ENCODE measurements around the gene UMODL1. TPM values are rescaled to one million over a fixed set of nuclear protein-coding genes. Genes with fewer than 3 reads are reported as not detected.
A peak's percentile ranks its signal among the peaks of the same experiment; 100 is the strongest.

Gene UMODL1
- total RNA-seq, 1 experiment from 2014 or later = not detected

DNA sequence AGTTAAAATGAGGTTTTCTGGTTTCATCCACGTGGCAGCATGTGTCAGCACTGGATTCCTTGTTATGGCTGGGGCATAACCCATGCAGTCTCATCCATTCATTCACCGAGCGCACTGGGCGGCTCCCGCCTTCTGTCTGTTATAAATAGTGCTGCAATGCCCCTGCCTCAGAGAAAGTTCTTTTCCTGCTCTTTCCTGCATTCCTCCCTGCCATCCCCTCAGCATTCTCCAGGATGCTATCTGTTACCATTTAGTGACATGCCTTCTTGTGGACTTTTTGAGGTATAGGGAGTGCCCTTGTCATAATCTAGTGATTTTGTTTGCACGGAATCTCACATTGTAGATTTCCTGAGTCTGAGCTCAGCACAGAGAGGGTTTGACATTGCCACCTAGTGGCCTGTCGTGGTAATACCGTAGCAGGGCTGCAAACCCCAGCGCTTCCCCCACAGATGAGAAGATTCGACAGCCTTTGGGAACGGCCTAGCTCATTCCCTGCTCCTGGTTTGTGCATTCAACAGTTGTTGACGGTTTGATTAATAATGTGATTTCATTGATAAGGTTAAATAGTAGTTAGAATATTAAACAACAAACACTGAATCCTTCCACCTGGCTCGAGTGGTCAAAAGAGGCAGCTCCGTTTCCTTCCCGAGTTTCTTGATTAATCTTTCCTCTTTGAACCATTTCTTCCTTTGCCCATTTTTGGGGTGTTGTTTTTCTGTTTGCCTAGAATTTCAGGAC lies 46.3 kb downstream of the UMODL1 start:
- H2BK15ac ChIP-seq (ENCODE audit: low read depth, low read length) = no peak overlapping the region
- H2BK20ac ChIP-seq (ENCODE audit: low read depth, low read length, poor library complexity, severe bottlenecking) = no peak overlapping the region
- no peak overlapping the region for H2BK5ac ChIP-seq (ENCODE audit: insufficient read length, low read length)
- no peak overlapping the region for H3K9ac ChIP-seq (ENCODE audit: extremely low read depth, insufficient read length, low read length)
- Mint-ChIP-seq H3K36me3 (ENCODE audit: insufficient read depth in 1 of 3, low read depth in 3 of 3) (no peaks in the 10 kb centered on the region; a peak in 1 of 7 replicates), H3K4me3 (no peak overlapping the region), H3K4me1 (peaks cover 23 to 24% of the 10 kb centered on the region in 2 experiments), H3K27ac (no peak overlapping the region), H3K27me3 (ENCODE audit: low read depth) (peaks cover 16% of the 10 kb centered on the region), H3K9me3 (no peaks in the 10 kb centered on the region; a peak in 1 of 5 replicates)
- H3T11ph ChIP-seq (ENCODE audit: low read length) = no peak overlapping the region
- H4K91ac ChIP-seq (ENCODE audit: insufficient read length, low read depth, low read length) = no peak overlapping the region
- H4K8ac ChIP-seq (replicated peaks; ENCODE audit: insufficient read length, low read depth, low read length) = no peak overlapping the region
- no peaks in the 10 kb centered on the region for H3K27me3 ChIP-seq (ENCODE audit: insufficient read depth, low read length)
- H2BK120ac ChIP-seq (ENCODE audit: low read depth, low read length, poor library complexity, severe bottlenecking) = no peak overlapping the region
- H3K23me2 ChIP-seq (ENCODE audit: insufficient read length, low read depth, low read length, poor library complexity, severe bottlenecking) = no peaks in the 10 kb centered on the region
- no peak overlapping the region for H3K4ac ChIP-seq (ENCODE audit: low read depth, low read length)
- no peaks in the 10 kb centered on the region for H3K79me2 ChIP-seq (ENCODE audit: insufficient read depth, low read length)
- no peak overlapping the region for H2AFZ ChIP-seq (ENCODE audit: low read length)
- H3K4me2 ChIP-seq (ENCODE audit: insufficient read depth, insufficient read length, low read length) = peak overlapping the region; percentile 20
- no peaks in the 10 kb centered on the region for H3K9me3 ChIP-seq (ENCODE audit: control insufficient read depth, low read depth, low read length)
- H3K23ac ChIP-seq (ENCODE audit: insufficient read length, low read depth, low read length) = no peak overlapping the region
- H2BK12ac ChIP-seq (ENCODE audit: insufficient read length, low read depth, low read length) = no peak overlapping the region
- H3K14ac ChIP-seq (ENCODE audit: insufficient read depth, low read length) = no peak overlapping the region
- no peak overlapping the region for H3K56ac ChIP-seq (ENCODE audit: insufficient read length, low read depth, low read length)
- no peak overlapping the region for H4K5ac ChIP-seq (ENCODE audit: insufficient read length, low read depth, low read length)
- H4K20me1 ChIP-seq (ENCODE audit: control insufficient read depth, insufficient read depth, insufficient read length) = no peaks in the 10 kb centered on the region
- H3K79me1 ChIP-seq (ENCODE audit: insufficient read depth, low read depth, low read length, poor library complexity, severe bottlenecking) = no peaks in the 10 kb centered on the region
- H2AK5ac ChIP-seq (ENCODE audit: insufficient read length, low read length) = no peak overlapping the region
- WGBS (ENCODE audit: extremely low coverage, insufficient read length, low lambda C conversion rate) = no CpG with 5 or more reads among the region's 15 CpGs
- TF ChIP-seq, protein P1, sequence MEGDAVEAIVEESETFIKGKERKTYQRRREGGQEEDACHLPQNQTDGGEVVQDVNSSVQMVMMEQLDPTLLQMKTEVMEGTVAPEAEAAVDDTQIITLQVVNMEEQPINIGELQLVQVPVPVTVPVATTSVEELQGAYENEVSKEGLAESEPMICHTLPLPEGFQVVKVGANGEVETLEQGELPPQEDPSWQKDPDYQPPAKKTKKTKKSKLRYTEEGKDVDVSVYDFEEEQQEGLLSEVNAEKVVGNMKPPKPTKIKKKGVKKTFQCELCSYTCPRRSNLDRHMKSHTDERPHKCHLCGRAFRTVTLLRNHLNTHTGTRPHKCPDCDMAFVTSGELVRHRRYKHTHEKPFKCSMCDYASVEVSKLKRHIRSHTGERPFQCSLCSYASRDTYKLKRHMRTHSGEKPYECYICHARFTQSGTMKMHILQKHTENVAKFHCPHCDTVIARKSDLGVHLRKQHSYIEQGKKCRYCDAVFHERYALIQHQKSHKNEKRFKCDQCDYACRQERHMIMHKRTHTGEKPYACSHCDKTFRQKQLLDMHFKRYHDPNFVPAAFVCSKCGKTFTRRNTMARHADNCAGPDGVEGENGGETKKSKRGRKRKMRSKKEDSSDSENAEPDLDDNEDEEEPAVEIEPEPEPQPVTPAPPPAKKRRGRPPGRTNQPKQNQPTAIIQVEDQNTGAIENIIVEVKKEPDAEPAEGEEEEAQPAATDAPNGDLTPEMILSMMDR (conservative IDR thresholded peaks at IDR 0.05) = peak; percentile 94
- no peak overlapping the region for H3K18ac ChIP-seq (ENCODE audit: insufficient read length, low read depth, low read length)
- H3K27ac ChIP-seq (ENCODE audit: insufficient read length, low read depth, low read length) = no peak overlapping the region
- DNase-seq = peak; percentile 70
- H3K4me1 ChIP-seq (ENCODE audit: insufficient read depth, low read length) = no peaks in the 10 kb centered on the region; the same call in 1 of the 2 replicates
